ENCODE results near the gene HSBP1.

The HSBP1 gene

GRCh38 chr16:83807710-83808572 is at the start of gene HSBP1:
Gene HSBP1 (plus strand): TSS chr16:83807978. CDS start chr16:83808077, 99 bp downstream.
- DNase-seq, result peak; percentile 83 to 92

GRCh38 chr16:83762141-83762991 is 45.4 kb upstream of the HSBP1 start:
- no peak for DNase-seq

- DNase-seq, result no peak
These were observed 44.8 kb upstream of the HSBP1 start for GRCh38 chr16:83762992-83763358.

GRCh38 chr16:83768986-83769385 is 38.8 kb upstream of the HSBP1 start:
- DNase-seq, result no peak

GRCh38 chr16:83769397-83770008 is 38.3 kb upstream of the HSBP1 start:
- DNase-seq, result peak; percentile 45 to 51

GRCh38 chr16:83771306-83771942 is 36.4 kb upstream of the HSBP1 start:
- no peak for DNase-seq

- no peak for DNase-seq
These were observed 35.0 kb upstream of the HSBP1 start for GRCh38 chr16:83772806-83773205.

GRCh38 chr16:83774066-83774465 is 33.7 kb upstream of the HSBP1 start:
- no peak for DNase-seq

- DNase-seq, result no peak
These were observed 30.8 kb upstream of the HSBP1 start for GRCh38 chr16:83776944-83777343.

- DNase-seq, result no peak
These were observed 27.9 kb upstream of the HSBP1 start for GRCh38 chr16:83779886-83780285.

GRCh38 chr16:83785455-83785854 is 22.3 kb upstream of the HSBP1 start:
- no peak for DNase-seq

- DNase-seq, result no peak
These were observed 18.0 kb upstream of the HSBP1 start for GRCh38 chr16:83789642-83790401.

- no peak for DNase-seq
These were observed 15.9 kb upstream of the HSBP1 start for GRCh38 chr16:83791916-83792315.

- no peak for DNase-seq
These were observed 15.4 kb upstream of the HSBP1 start for GRCh38 chr16:83792391-83792790.

- DNase-seq, result no peak
These were observed 14.6 kb upstream of the HSBP1 start for GRCh38 chr16:83793179-83793578.

GRCh38 chr16:83794860-83795554 is 12.8 kb upstream of the HSBP1 start:
- no peak for DNase-seq

GRCh38 chr16:83797013-83797412 is 10.8 kb upstream of the HSBP1 start:
- DNase-seq, result no peak

- DNase-seq, result no peak
These were observed 8.4 kb upstream of the HSBP1 start for GRCh38 chr16:83799336-83799735.

- no peak for DNase-seq
These were observed 5.6 kb upstream of the HSBP1 start for GRCh38 chr16:83802135-83802534.

GRCh38 chr16:83802554-83803205 is 5.1 kb upstream of the HSBP1 start:
- DNase-seq, result no peak

- DNase-seq, result no peak
These were observed 4.0 kb upstream of the HSBP1 start for GRCh38 chr16:83803811-83804210.
